Liver (tissue), 9 donors: Measurements from ENCODE around the gene TSPAN5. TPM values are rescaled to one million over a fixed set of nuclear protein-coding genes. Genes with fewer than 3 reads are reported as not detected.

Experiments used
- DNase-seq: peaks from one replicate; pipeline ENCODE4 v3.0.0-alpha.2; 2017; ENCODE audit warnings: low spot score
- H3K27ac ChIP-seq, 2 donors: one replicate each; pipeline ENCODE4 v1.7.0; 2013; ENCODE audit warnings: inconsistent platforms in 2 of 2, low read length in 2 of 2, control low read depth in 1 of 2, low read depth in 1 of 2, mild to moderate bottlenecking in 1 of 2
- H3K27me3 ChIP-seq, 4 donors: one replicate each; pipeline versions ENCODE4 v1.6.1 to v1.7.0; 2013; ENCODE audit warnings: low read length in 3 of 4, inconsistent platforms in 1 of 4, mild to moderate bottlenecking in 1 of 4, moderate library complexity in 1 of 4; ENCODE audit not compliant: control insufficient read depth in 4 of 4, insufficient read depth in 4 of 4
- H3K36me3 ChIP-seq, 4 donors: one replicate each; pipeline versions ENCODE4 v1.6.1 to v1.7.0; 2013; ENCODE audit warnings: low read length in 3 of 4, mild to moderate bottlenecking in 3 of 4, low read depth in 1 of 4, moderate library complexity in 1 of 4; ENCODE audit not compliant: control insufficient read depth in 4 of 4, insufficient read depth in 3 of 4
- H3K4me1 ChIP-seq, 4 donors: one replicate each; pipeline versions ENCODE4 v1.6.1 to v1.7.0; 2013; ENCODE audit warnings: low read length in 3 of 4, mild to moderate bottlenecking in 3 of 4, moderate library complexity in 1 of 4; ENCODE audit not compliant: control insufficient read depth in 4 of 4, insufficient read depth in 4 of 4
- H3K4me3 ChIP-seq, 3 donors: one replicate each; pipeline versions ENCODE4 v1.6.1 to v1.7.0; 2013; ENCODE audit warnings: low read length in 3 of 3, control low read depth in 1 of 3, low read depth in 1 of 3, mild to moderate bottlenecking in 1 of 3
- H3K9ac ChIP-seq, 2 donors: one replicate each; pipeline ENCODE4 v1.7.0; 2013; ENCODE audit warnings: low read length in 2 of 2, mild to moderate bottlenecking in 2 of 2, moderate library complexity in 2 of 2, control low read depth in 1 of 2, low read depth in 1 of 2
- H3K9me3 ChIP-seq, 4 donors: one replicate each; pipeline versions ENCODE4 v1.6.1 to v1.7.0; 2013; ENCODE audit warnings: low read length in 3 of 4; ENCODE audit not compliant: control insufficient read depth in 4 of 4
- ATF3 ChIP-seq: IDR thresholded peaks from 2 replicates; pipeline ENCODE4 v1.6.1; 2016; ENCODE audit warnings: antibody characterized with exemption
- CTCF ChIP-seq: fragments of 150-350 bp; IDR thresholded peaks from 2 replicates; pipeline ENCODE4 v1.5.1; 2017; ENCODE audit warnings: improper control_type of control experiment, low read depth, low read length; ENCODE audit not compliant: missing input control
- EGR1 ChIP-seq, 2 donors: IDR thresholded peaks; 2 replicates each; pipeline ENCODE4 v1.6.1; 2016 to 2018; ENCODE audit warnings: antibody characterized with exemption in 2 of 2, low read depth in 2 of 2
- FOXA2 ChIP-seq: IDR thresholded peaks from 2 replicates; pipeline ENCODE4 v1.6.1; 2016; ENCODE audit warnings: antibody characterized with exemption
- GABPA ChIP-seq, 2 donors: IDR thresholded peaks in 1 of 2; conservative IDR thresholded peaks in 1 of 2; 2 replicates each; pipeline ENCODE4 v1.6.1; 2016; ENCODE audit warnings: antibody characterized with exemption in 2 of 2, mild to moderate bottlenecking in 1 of 2, moderate library complexity in 1 of 2
- HNF4G ChIP-seq: IDR thresholded peaks from 2 replicates; pipeline ENCODE4 v1.6.1; 2016; ENCODE audit warnings: antibody characterized with exemption
- JUND ChIP-seq, 2 donors: IDR thresholded peaks; 2 replicates each; pipeline ENCODE4 v1.6.1; 2016; ENCODE audit warnings: antibody characterized with exemption in 2 of 2
- NR2F2 ChIP-seq: IDR thresholded peaks from 2 replicates; pipeline ENCODE4 v1.6.1; 2016; ENCODE audit warnings: antibody characterized with exemption
- RAD21 ChIP-seq, 2 donors: IDR thresholded peaks; 2 replicates each; pipeline ENCODE4 v1.6.1; 2016; ENCODE audit warnings: antibody characterized with exemption in 2 of 2, mild to moderate bottlenecking in 2 of 2
- REST ChIP-seq: IDR thresholded peaks from 2 replicates; pipeline ENCODE4 v1.6.1; 2016; ENCODE audit warnings: antibody characterized with exemption, mild to moderate bottlenecking
- RXRA ChIP-seq, 2 donors: IDR thresholded peaks; 2 replicates each; pipeline ENCODE4 v1.6.1; 2017 to 2018; ENCODE audit warnings: antibody characterized with exemption in 2 of 2, mild to moderate bottlenecking in 1 of 2
- SP1 ChIP-seq: IDR thresholded peaks from 2 replicates; pipeline ENCODE4 v1.6.1; 2018; ENCODE audit warnings: antibody characterized with exemption, mild to moderate bottlenecking
- TAF1 ChIP-seq: conservative IDR thresholded peaks from 2 replicates; pipeline ENCODE4 v1.6.1; 2016; ENCODE audit warnings: antibody characterized with exemption, mild to moderate bottlenecking
- YY1 ChIP-seq: IDR thresholded peaks from 2 replicates; pipeline ENCODE4 v1.6.1; 2016; ENCODE audit warnings: antibody characterized with exemption, mild to moderate bottlenecking
- ZBTB33 ChIP-seq: IDR thresholded peaks from 2 replicates; pipeline ENCODE4 v1.6.1; 2016; ENCODE audit warnings: antibody characterized with exemption
- WGBS: extraction: QIAGEN DNeasy Blood & Tissue Kit; methylation state at CpG from one replicate; pipeline ENCODE4 v1.1.7; 2013; 5-methylcytosine and 5-hydroxymethylcytosine counted together
- polyA plus RNA-seq, 2 donors: library from polyadenylated mRNA; stranded (reverse) in 1 of 2; unstranded in 1 of 2; fragments of 200-250 nt in 1 of 2; fragments of >200 nt in 1 of 2; fragmentation: Nextera tagmentation in 1 of 2; extraction: Ambion mirVana in 1 of 2; gene quantifications; one replicate each; pipeline versions ENCODE4 v1.2.1 to v1.2.3, GENCODE V29; 2013 to 2015
- total RNA-seq, 2 donors: library from RNA; depleted of rRNA; stranded (reverse); fragments of >200 nt; gene quantifications; one replicate each; pipeline ENCODE4 v1.2.3, GENCODE V29; 2014
- donor health status: healthy.
- donor health status: healthy.
- donor health status: healthy.
- donor health status: healthy.
- donor health status: healthy.

Gene TSPAN5
- total and polyA plus RNA-seq, 4 donors: 0.36 to 54.0 (median 0.63) TPM

GRCh38 chr4:98691588-98691987, 33.2 kb upstream of the TSPAN5 start (continued):
- no peak for TF ChIP-seq GABPA (IDR thresholded peaks at IDR 0.05 in 1 of 2, conservative IDR thresholded peaks at IDR 0.05 in 1 of 2)
- no peak for TF ChIP-seq YY1
- no peak for TF ChIP-seq TAF1
- no peak for TF ChIP-seq EGR1 (IDR thresholded peaks at IDR 0.05; ENCODE audit: low read depth in 2 of 2)
- TF ChIP-seq SP1: no peak
- TF ChIP-seq JUND (IDR thresholded peaks at IDR 0.05): no peak
- TF ChIP-seq RXRA (IDR thresholded peaks at IDR 0.05): no peak
- no peak for TF ChIP-seq FOXA2
- no peak for TF ChIP-seq ATF3

GRCh38 chr4:98689507-98690174, 31.2 kb upstream of the TSPAN5 start:
- TF ChIP-seq REST: no peak
- Histone ChIP-seq H3K36me3 (no peaks in the 10 kb centered on the region), H3K27me3 (no peaks in the 10 kb centered on the region), H3K4me1 (peaks cover 2 to 15% (median 11%) of the 10 kb centered on the region in 4 donors), H3K4me3 (no peak overlapping the region), H3K27ac (no peak overlapping the region), H3K9ac (no peak overlapping the region), H3K9me3 (no peaks in the 10 kb centered on the region)
- DNase-seq: no peak
- WGBS: 97% methylated on average over 4 of the region's 4 CpGs

- no peak overlapping the region for H3K4me3 ChIP-seq
- peaks cover 2 to 16% (median 11%) of the 10 kb centered on the region in 4 donors for H3K4me1 ChIP-seq
- no peaks in the 10 kb centered on the region for H3K27me3 ChIP-seq
- no peak overlapping the region for H3K27ac ChIP-seq
- DNase-seq: no peak
- WGBS: 68% methylated on average over 5 of the region's 5 CpGs
- no peak overlapping the region for H3K9ac ChIP-seq
- no peaks in the 10 kb centered on the region for H3K36me3 ChIP-seq
- TF ChIP-seq FOXA2 (no peak), ATF3 (no peak), SP1 (no peak), CTCF (no peak), HNF4G (no peak), RXRA (IDR thresholded peaks at IDR 0.05) (no peak), ZBTB33 (no peak), NR2F2 (no peak), TAF1 (no peak), YY1 (no peak), RAD21 (IDR thresholded peaks at IDR 0.05) (no peak), EGR1 (IDR thresholded peaks at IDR 0.05; ENCODE audit: low read depth in 2 of 2) (no peak)
- no peaks in the 10 kb centered on the region for H3K9me3 ChIP-seq
These were observed 30.2 kb upstream of the TSPAN5 start for GRCh38 chr4:98688411-98689290.
